Prostate gland (tissue), 2 donors: ENCODE results near the gene SLAMF1.

Source experiments
- CTCF ChIP-seq, 4 experiments: fragments of 200-600 bp in 2 of 4; fragments of 450-650 bp in 2 of 4; sonication (generic) in 2 of 4; IDR thresholded peaks; 1 replicate in 3 of 4; 2 replicates in 1 of 4; pipeline ENCODE4 v1.5.1; 2016 to 2019; ENCODE audit warnings: antibody characterized with exemption in 4 of 4, mild to moderate bottlenecking in 2 of 4, moderate library complexity in 2 of 4
- POLR2A ChIP-seq: fragments of 450-650 bp; IDR thresholded peaks from one replicate; pipeline ENCODE4 v1.6.1; 2016; ENCODE audit warnings: antibody characterized with exemption, mild to moderate bottlenecking
- POLR2AphosphoS5 ChIP-seq: sonication (generic); formaldehyde crosslinking; IDR thresholded peaks from one replicate; pipeline ENCODE4 v1.6.1; 2017; ENCODE audit warnings: antibody characterized with exemption

DNA sequence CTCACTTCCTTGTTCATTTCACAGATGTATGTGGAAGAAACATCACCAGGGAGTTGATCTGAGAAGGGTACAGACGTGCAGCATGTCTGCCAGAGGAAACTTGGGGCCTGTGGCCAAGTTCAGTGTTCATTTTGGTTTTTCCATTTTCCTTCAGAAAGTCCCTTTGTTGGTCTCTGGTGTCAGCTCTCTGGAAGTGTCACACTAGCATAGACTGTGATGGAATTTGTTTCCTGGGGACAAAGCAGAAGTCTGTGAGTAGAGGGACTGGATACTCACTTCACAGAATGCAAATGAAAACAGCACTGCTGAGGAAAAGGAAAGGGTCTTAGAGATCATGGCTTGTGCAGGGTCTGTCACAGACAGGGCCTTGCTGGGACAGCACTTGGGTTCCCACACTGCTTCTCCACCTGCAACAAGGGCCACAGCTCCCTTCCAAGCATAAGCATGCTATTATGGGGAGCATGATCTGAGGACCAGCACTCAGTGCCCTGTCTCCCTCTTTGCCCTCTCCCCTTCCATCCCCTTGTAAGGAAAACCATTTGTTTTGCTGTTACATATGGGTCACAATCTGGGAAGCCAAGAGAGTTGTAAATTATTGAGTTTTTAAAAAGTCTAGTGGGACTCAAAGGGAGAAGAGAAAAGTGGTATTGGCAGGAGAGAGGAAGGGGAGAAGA lies 36.1 kb downstream of the SLAMF1 start:
- no peak for TF ChIP-seq POLR2AphosphoS5
- TF ChIP-seq CTCF (IDR thresholded peaks at IDR 0.05) = no peak
- TF ChIP-seq POLR2A = no peak
